ENCODE measurements around the gene SMARCAL1. TPM values are rescaled to one million over a fixed set of nuclear protein-coding genes. Genes with fewer than 3 reads are reported as not detected.

The SMARCAL1 gene
- total and polyA plus RNA-seq, 2 of the 4 experiments (the other 2 are of a cell fraction), result 13.6 to 21.0 TPM

GRCh38 chr2:216387262-216387661, 25.0 kb upstream of the SMARCAL1 start:
- Histone ChIP-seq H4K5ac (ENCODE audit: low read depth, low read length) (no peak overlapping the region), H3K27me3 (ENCODE audit: control insufficient read depth, insufficient read depth, low read length) (no peaks in the 10 kb centered on the region), H3K4me2 (ENCODE audit: low read depth, low read length) (no peak overlapping the region), H3K9me1 (ENCODE audit: insufficient read depth, low read length) (no peaks in the 10 kb centered on the region; the same call in 1 of the 2 replicates), H3K23ac (ENCODE audit: low read depth, low read length) (no peak overlapping the region), H2AFZ (replicated peaks; ENCODE audit: low read length, poor library complexity) (no peak overlapping the region), H3K18ac (ENCODE audit: low read depth, low read length) (no peak overlapping the region), H3K14ac (replicated peaks; ENCODE audit: low read depth, low read length) (no peak overlapping the region), H4K20me1 (ENCODE audit: insufficient read depth, low read length) (no peaks in the 10 kb centered on the region), H2AK5ac (ENCODE audit: low read depth, low read length) (no peak overlapping the region), H4K91ac (ENCODE audit: insufficient read depth, low read depth, low read length) (no peak overlapping the region), H3K9me3 (ENCODE audit: control insufficient read depth, insufficient read depth, low read length) (no peaks in the 10 kb centered on the region; the same call in 1 of the 2 replicates), H3K9ac (ENCODE audit: low read depth, low read length) (no peak overlapping the region), H2BK120ac (ENCODE audit: low read depth, low read length) (no peak overlapping the region), H2BK20ac (ENCODE audit: low read depth, low read length) (no peak overlapping the region), H4K8ac (ENCODE audit: low read depth in 2 of 2, low read length in 2 of 2) (no peak overlapping the region), H2BK15ac (ENCODE audit: low read depth, low read length) (no peak overlapping the region), H3K79me1 (ENCODE audit: low read depth in 1 of 2, low read length in 2 of 2) (no peaks in the 10 kb centered on the region), H3K27ac (ENCODE audit: insufficient read depth, low read length) (no peak overlapping the region), H2AK9ac (replicated peaks; ENCODE audit: low read depth, low read length, poor library complexity) (no peak overlapping the region), H3K4me3 (ENCODE audit: insufficient read depth, low read depth, low read length) (no peak overlapping the region), H3K36me3 (ENCODE audit: control insufficient read depth, insufficient read depth, low read length) (no peaks in the 10 kb centered on the region), H3K56ac (ENCODE audit: extremely low read depth, insufficient read depth, low read length) (no peak overlapping the region), H3K4me1 (ENCODE audit: control insufficient read depth, insufficient read depth, low read length) (no peaks in the 10 kb centered on the region), H3K4ac (ENCODE audit: low read depth, low read length) (no peak overlapping the region), H2BK5ac (ENCODE audit: low read depth, low read length, poor library complexity, severe bottlenecking) (no peak overlapping the region)
- dilution Hi-C loops (cut with HindIII; ENCODE audit: low sequenced_read_pairs, unreplicated experiment), result no loop called here
- WGBS, 2 experiments (ENCODE audit: extremely low coverage in 2 of 2, insufficient read length in 1 of 2), result no CpG with 5 or more reads among the region's 2 CpGs
- TF ChIP-seq RFX5 (IDR thresholded peaks at IDR 0.05; ENCODE audit: low read depth, low read length) (no peak), SMC3 (IDR thresholded peaks at IDR 0.05; ENCODE audit: low read depth, low read length) (no peak), RAD21 (IDR thresholded peaks at IDR 0.05; ENCODE audit: low read length) (no peak), MXI1 (IDR thresholded peaks at IDR 0.05; ENCODE audit: borderline replicate concordance, low read depth, low read length) (no peak), USF2 (IDR thresholded peaks at IDR 0.05; ENCODE audit: low read depth, low read length) (no peak), CEBPB (IDR thresholded peaks at IDR 0.05; ENCODE audit: low read depth, low read length) (no peak), RCOR1 (IDR thresholded peaks at IDR 0.05; ENCODE audit: insufficient replicate concordance, low read length) (no peak), MAZ (IDR thresholded peaks at IDR 0.05; ENCODE audit: borderline replicate concordance, low read depth, low read length) (no peak), ELK1 (IDR thresholded peaks at IDR 0.05; ENCODE audit: borderline replicate concordance, low read depth, low read length) (no peak), BHLHE40 (IDR thresholded peaks at IDR 0.05; ENCODE audit: low read depth, low read length) (no peak), CTCF (conservative IDR thresholded peaks at IDR 0.05; ENCODE audit: low read depth, low read length) (no peak), CHD1 (IDR thresholded peaks at IDR 0.05; ENCODE audit: low read depth, low read length) (no peak), POLR2A (IDR thresholded peaks at IDR 0.05; ENCODE audit: low read depth, low read length) (no peak)
- ATAC-seq (ENCODE audit: low read depth) (no peak), DNase-seq (no peak)
- BruUV-seq (replicated peaks), result no TSS peak
- intact Hi-C loops (cut with micrococcal nuclease), result no loop called here
- CTCF ChIA-PET, result no interaction called here
- in situ Hi-C loops (cut with MboI; ENCODE audit: low sequenced_read_pairs), result no loop called here
- POLR2A ChIA-PET (ENCODE audit: unreplicated experiment), result no interaction called here

Data from IMR-90 (cell line).